Hematopoietic multipotent progenitor cell (in vitro differentiated cells): ENCODE results near the gene CALU. TPM values are rescaled to one million over a fixed set of nuclear protein-coding genes. Genes with fewer than 3 reads are reported as not detected.
A peak's percentile ranks its signal among the peaks of the same experiment; 100 is the strongest.

Source experiments
- DNase-seq, 3 donors: peaks; one replicate each; pipeline ENCODE4 v3.0.0-alpha.2; 2011 to 2015; ENCODE audit warnings: low read depth in 2 of 3, low spot score in 2 of 3
- total RNA-seq: library from RNA; depleted of rRNA; stranded (reverse); fragments of >200 nt; gene quantifications from one replicate; pipeline ENCODE4 v1.2.3, GENCODE V29; 2012

Gene CALU
- 14.8 TPM for total RNA-seq

DNA sequence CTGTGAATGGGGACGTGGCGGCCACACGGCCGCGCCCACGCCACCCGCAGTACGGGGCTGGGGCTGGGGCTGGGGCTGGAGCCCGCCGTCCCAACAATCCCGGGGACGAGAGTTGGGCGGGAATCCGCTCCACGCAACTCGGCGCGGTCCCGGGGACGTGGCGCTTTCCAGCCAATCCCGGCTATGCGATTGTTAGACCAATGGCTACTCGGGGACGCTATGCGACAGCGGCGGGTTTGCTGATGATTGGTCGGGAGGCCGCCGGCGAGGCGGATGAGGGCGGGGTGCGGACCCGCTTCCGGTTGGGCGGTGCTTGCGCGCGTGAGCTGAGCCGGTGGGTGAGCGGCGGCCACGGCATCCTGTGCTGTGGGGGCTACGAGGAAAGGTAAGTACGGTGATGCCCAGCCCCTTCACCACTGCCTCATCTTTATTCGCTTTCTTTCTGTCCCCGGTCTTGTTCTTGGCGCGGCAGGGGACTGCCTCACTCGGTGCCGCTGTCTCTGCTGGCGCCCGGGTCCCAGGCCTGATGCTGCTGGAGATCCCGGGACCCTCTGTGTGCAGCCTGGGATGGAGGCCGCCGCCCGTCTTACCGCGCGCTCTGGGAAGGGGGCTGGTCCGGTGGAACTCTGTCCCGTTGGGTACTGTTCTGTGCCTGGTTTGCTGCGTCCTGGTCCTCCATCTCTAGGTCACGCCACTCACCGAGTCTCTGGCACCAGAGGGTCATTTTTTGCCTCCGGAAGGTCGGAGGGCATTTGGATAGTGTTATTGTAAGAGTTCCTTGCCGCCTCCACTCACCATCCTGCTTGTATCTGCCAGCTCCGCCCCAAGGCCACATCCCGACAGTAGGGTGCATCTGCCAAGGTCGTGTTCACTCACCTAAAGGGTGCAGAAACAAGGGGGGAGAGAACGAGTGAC, at the start of gene CALU:
Gene CALU, plus strand, starts transcription at position 312 of the 915 bp plus-strand sequence. CDS start 9,225 bp downstream, outside the sequence.
- DNase-seq = peak; percentile 75 to 93 (median 91)

DNA sequence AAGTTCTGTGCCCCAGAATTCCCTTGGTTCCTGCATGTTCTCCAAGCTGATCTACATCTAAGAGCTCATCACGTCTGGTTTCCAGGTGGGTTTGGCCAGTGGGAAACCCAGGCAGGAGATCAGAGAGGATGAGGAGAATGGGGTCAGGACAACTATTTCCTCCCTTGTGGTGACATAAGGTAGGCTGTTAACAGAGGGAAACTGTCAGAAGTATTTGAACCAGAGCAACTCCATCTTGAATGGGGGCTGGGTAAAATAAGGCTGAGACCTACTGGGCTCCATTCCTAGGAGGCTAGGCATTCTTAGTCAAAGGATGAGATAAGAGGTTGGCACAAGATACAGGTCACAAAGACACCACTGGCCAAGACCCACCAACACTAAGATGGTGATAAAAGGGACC, 47.9 kb upstream of the CALU start:
- DNase-seq = no peak

DNA sequence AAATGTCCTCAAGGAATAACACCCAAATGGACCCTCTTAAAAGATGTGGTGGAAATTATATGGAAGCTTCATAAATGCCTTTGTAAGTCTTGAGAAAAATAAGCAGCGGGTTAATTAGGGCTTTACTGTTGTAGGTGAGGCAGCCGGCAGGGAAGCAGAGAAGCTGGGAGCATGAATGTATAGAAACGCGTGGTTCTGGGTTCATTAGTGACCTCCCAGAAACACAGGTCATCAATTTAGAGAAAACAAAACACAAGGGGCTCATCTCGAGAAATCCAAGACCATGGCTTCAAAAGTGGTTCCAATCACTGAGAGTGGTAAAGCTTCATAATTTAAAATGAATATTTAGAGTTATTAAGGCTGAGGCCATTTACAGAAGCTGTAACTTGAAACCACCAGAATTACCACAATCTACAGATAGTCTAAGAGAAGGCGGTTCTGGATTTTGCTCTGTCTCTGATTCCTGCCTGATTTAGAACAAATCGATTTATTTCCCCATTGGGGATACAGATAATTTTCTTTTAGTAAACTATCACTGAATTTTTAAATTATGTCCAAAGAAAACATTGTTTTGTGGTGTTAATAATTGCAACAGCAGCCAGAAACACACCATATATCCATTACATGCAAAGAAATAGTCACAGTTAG, 46.4 kb upstream of the CALU start:
- DNase-seq = no peak

DNA sequence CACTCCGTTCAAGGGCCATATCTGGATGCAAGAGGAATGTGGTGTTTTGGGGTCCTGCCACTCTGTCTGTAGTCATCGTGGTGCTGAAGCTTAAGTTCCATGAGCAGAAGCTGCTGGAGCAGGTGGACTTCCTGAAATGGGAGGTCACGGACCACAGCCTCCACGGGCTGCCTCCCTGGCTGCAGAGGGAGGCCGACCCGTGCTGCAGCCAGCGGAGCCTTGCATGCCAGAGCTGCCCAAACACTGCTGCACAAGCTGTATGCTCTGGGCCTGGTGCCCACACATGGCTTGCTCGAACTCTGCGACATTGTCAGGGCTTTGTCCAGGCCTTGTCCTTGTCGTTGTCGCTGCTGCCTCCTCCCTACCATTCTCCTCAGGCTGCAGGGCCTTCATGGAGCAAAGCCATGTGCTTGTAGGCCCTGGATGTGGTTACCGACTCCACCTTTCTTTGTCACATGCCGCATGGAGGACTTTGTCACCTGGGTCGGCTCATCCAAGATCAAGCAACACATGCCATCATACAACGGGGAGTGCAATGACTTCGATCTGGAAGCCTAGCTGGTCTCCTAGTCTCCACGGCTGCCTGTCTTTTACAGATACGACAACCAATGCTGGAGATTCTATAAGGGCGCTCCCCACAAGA, 45.7 kb upstream of the CALU start:
- DNase-seq = no peak

DNA sequence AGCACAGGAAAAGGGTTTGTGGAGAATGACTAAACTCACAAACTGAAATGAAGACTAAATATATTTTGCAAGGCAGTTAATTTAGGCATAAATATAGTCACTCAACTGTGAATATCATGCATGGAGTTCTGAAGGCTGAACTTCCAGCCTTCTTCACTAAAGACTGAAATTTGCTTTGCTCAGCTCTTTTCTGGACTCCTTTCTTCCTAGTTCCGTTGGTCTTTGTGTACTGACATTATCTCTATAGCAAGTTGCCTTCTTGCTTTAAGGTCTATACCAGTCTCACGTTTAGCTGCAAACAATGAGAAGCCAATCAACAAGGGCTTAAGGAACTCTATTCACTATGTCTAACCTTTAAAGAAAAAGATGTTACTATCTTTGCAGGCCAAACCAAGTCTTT, 44.4 kb upstream of the CALU start:
- no peak for DNase-seq

DNA sequence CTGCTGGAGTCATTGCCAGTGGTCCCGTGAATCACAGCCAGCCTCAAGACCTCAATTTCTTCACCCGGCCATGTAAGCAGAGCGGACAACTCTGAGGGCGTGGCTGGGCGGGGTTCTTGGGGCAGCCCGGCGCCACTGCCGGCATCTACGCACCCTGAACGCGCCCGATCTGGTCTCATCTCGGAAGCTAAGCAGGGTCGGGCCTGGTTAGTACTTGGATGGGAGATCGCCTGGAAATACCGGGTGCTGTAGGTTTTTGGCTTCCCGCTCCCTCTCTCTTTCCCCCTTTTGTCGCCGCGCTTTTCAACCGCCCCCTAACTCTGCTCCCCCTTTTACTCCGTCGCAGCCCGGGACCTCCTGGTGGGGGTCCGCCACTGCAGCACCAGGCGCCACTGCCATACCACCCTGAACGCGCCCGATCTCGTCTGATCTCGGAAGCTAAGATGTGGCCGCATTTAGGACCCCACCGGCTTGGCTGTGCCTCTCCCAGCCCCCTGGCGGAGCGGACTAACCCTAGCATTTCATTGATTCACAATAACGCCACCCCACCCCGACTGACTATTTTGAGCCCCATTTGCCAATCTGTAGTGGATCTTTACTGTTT, 41.8 kb upstream of the CALU start:
- DNase-seq = peak in 2 of 3 donors; percentile 69 to 71

DNA sequence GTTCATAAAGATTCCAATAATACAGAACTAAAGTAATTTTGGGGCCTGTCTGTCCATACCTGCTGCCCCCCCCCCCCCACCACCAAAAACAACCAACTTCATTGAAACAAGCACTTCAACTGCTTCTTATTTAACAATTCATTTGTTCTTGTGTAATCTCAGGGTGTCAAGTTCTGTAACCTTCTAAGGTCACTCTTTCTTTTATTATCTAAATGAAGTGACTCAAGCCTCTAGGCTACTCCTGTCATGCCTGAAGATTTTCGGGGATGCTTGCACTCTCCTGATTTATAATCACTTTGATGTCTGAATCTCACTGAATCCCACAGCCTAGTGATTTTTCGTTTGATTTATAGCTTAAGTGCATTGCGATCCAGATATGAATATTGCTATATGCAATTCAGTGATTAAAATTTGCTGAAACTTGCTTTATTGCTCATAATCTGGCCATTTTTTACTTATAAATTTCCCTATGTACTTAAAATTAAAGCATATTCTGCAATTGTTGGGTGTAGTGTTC, 39.9 kb upstream of the CALU start:
- no peak for DNase-seq

DNA sequence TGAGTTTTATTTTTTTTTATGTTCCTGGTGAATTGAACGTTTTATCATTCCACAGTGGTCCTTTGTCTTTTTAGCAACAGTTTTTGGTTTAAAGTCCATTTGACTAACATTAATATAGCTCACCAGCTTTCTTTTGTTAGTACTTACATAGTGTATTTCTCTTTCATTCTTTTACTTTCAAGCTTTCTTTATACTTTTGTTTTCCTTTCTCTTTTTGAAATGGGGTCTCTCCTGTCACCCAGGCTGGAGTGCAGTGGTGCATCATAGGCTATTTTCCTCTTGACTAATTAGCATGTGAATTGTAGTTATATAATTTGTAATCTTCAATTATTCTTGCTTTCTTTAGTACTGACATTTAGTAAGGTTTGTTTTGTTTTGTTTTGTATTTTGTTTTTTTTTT, 39.3 kb upstream of the CALU start:
- no peak for DNase-seq

DNA sequence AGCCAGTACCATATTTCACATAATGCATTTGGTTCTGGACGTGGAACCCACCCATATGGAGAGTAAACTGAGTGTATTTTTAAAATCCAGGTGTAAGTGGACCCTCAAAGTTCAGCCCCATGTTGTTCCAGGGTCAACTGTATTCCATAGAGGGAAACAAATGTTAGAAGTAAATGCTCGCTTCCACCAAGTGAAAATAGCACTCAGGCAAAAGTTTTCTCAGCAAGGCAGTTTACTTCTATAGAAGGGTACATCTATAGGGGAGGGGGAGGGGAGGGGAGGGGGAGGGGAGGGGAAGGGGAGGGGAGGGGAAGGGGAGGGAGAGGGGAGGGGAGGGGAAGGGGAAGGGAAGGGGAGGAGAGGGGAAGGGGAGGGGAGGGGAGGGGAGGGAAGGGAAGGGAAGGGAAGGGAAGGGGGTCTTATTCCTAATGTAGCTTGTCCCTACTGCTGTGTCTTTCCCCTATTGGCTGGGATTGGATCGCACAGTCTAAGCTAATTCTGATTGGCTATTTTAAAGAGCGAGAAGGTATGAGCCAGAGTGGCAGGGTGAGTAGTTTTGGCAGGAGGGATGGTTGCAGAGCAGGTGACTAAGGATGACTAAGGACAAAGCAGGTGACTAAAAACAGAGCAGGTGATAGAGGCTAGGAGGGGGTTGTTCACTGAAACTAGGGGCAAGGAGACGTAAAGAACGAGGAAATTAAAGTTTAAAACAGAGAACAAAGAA, 37.9 kb upstream of the CALU start:
- DNase-seq = no peak

DNA sequence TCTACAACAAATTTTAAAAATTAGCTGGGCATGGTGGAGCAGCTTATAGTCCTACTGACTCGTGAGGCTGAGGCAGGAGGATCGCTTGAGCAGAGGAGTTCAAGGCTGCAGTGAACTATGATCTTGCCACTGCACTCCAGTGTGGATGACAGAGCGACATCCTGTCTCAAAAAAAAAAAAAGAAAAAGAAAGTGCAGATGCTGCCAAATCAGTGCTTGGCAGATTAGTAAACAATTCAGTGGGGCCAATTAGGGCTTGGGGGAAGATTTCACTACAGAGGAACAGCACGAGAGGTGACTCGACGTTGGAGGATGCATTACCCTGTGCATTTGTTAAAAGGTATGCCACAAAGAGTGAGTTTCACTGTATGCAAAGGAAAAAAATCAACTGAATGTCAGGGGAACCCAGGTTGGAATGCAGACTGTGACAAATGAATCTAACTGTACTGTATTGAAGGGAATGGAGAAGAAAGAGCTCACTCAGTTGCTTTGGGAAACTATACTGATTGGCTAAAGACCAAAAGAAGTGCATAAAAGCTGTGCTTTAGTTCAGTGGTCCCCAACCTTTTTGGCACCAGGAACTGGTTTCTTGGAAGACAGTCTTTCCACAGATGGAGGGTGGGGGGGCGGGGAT, 35.4 kb upstream of the CALU start:
- no peak for DNase-seq

DNA sequence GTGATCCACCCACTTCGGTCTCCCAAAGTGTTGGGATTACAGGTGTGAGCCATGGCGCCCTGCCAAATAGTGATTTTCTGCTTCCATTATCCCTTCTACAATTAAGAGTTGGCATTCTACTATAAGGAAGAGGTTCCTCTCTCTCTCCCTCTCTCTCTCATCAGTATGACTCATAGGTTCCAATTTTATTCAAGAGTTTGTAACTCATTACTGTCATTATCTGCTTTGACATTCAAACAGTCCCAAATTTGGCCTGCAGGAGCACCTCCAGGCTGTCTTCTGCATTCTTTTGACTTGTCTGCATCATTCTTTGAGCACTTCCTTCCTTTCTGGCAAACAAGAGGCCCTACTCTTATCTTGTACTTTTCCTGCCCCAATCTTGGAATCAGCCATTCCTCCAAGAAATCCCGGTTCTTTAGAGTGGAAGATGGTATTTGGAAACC, 33.2 kb upstream of the CALU start:
- DNase-seq = peak in 1 of 3 donors; percentile 16

DNA sequence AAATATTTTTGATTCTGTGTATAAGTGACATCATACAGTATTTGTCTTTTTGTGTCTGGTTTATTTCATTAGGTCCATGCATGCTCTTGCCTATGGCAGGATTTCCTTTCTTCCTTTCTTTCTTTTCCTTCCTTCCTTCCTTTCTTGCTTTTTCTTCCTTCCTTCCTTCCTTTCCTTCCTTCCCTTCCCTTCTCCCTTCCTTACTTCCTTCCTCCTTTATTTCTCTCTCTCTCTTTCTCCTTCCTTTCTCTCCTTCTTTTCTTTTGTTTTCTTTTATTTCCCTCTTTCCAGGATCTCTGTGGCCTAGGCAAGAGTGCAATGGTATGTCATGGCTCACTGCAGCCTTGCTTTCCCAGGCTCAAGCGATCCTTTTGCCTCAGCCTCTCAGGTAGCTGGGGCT, 31.4 kb upstream of the CALU start:
- DNase-seq = no peak

DNA sequence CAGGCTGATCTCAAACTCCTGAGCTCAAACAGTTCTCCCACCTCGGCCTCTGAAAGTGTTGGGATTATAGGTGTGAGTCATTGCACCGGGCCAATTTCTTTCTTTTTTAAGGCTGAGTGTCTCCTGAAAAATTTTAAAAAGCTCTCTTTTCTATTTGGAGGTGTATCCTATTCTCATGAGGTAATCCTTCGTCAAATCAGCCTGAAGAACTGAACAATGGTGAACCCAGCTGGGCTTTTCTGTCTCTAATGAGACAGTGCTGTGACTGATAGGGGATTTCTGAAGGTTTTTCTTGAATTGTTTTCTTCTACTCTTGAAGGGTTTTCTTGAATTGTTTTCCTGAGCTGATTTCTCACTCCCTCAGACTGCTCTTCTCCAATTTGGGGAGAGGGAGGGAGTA, 30.9 kb upstream of the CALU start:
- no peak for DNase-seq

DNA sequence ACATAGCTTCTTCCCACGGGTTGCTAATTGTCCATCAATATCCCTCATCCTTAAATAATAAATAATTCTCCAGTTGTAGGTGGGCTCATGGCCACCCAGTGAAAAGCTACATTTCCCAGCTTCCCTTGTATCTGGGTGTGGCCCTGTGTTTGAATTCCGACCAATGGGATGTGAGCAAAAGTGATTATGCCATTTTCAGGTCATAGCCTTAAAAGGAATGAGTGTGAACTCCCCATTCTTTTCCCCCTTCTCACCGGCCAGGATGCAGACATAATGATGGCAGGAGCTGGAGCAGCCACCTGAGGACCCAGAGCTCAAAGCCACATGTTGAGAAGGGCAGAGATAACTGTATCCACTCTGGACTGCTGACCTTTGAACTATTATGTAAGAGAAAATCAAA, 30.3 kb upstream of the CALU start:
- DNase-seq = no peak

DNA sequence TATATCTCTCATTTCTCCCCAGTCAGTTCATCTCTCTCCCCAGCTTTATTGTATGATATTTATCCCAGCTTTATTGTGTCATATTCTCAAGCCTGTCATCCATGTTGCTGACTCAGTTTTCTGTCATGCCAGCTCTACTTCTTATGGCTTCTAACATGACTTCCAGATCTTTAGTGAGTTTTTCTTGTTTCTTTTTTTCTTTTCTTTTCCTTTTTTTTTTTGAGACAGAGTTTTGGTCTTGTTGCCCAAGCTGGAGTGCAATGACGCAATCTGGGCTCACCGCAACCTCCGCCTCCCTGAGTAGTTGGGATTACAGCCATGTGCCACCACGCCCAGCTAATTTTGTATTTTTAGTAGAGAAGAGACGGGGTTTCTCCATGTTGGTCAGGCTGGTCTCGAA, 28.7 kb upstream of the CALU start:
- no peak for DNase-seq

DNA sequence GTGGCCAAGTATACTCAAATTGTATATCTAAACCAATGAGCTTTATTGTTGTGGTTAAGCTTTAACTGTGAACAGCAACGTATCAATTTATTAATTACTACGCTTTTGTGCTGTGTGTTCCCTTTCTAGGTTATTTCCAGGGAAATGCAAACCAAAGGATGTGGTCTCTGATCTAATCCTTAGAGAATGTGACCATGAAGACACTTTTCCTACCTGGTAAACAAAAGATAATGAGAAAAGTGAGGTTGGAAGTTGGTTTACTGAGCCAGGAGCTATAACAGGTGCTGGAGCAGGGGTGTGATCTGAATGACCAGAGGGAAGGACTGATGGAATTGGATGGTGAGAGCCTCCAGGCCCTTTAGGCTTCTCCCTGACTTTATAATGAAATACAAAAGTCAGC, 25.4 kb upstream of the CALU start:
- DNase-seq = no peak

DNA sequence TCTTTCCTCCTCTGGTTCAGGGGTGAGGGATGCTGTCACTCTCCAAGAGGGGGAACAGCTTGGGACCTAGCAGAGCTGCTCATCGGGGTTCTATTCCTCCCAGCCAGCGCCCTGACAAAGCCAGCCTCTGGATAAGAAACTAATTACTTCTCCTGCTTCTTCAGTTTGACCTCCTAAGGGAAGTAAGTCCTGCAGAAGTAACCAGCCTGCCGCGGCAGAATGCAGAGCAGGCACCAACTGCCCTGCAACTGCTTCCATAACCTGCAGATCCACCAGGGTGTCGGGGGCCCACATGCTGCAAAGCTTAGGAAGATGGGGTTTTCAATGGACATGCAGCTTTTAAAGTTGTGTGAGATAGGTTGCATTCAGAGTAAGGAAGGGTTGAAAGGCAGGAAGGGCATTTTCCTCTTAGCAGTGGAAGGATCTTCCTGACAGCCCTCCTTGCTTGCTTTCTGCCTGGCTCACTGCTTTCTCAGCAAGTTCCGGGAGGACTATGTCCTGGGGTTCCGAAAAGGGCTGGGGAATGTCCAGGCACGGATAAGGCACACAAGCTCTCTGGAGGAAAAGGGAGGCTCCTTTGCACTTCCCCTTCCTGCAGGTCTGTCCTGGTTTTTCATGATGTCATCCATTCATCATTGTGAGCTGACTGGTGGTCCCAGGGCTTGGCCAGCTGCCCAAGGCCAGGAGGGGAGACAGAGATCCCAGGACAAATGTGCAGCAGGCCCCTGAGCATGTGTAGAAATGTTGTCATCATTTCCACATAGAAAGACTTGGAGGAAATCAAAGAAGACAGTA, 24.3 kb upstream of the CALU start:
- DNase-seq = no peak

DNA sequence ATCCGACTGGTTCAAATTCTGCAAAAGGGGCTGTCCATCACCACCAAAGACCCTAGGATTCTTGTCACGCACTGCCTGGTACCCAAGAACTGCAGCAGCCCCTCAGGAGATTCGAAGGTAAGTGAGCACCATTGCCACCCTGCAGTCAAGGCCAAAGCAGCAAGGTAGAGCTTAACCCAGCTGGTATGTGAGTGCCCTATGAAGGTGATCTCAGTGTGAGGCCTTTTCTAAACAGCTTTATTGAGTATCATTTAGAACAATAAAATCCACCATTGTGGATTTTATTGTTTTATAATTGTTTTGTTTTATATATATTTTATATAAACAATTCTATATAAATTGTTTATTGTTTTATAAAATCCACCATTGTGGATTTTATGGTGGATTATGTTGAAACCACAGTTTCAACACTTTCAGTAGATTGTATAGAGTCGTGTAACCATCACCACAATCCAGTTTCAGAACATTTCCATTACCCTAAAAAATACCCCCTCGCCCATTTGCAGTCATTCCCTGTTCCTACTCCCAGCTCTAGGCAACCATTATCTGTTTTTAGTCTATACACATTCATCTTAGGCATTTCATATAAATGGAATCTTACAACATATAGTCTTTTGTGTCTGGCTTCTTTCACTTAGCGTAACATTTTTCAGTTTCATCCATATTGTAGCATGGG, 20.1 kb upstream of the CALU start:
- no peak for DNase-seq
